ENCODE data around the gene DNAJC18.

DNA sequence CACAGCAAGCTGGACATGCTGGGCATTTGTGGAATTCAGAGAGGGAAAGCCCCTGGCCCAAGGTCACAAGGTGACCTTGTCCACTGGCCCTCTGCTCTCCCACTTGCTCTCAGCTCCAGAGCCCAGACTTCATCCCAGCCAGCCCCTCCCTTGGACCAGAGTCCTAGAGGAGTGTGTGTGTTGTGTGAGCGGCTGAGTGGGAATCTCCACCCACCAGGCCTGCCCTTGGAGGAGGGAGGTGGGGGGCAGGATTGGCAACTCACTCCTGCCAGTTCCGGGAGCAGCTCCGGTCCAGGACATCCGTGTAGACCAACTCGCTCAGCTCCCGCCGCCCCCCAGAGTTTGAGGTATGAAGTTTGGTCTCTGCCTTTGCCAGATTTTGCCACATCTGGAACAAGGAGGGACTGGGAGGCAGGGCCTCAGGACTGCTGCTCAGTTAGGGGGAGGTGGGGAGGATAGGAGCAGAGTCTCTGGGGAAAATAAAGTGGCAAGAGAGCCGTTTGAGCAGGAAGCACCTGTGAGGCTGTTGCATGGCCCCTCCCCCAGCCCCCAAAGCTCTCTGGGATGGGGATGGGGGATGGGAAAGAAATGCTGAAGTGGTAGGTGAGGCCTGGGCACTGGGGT, 51.0 kb downstream of the DNAJC18 start:
- TF ChIP-seq EZH2 (IDR thresholded peaks at IDR 0.05), result no peak
- TF ChIP-seq POLR2AphosphoS5 (IDR thresholded peaks at IDR 0.05; ENCODE audit: borderline replicate concordance, low read depth, low read length), result no peak
- no peak for TF ChIP-seq FOXP2 (optimal IDR thresholded peaks at IDR 0.05; ENCODE audit: control extremely low read depth, extremely low read length, insufficient read depth)

Measured in SK-N-MC (cell line).